ENCODE data around the gene OSBP2. TPM values are rescaled to one million over a fixed set of nuclear protein-coding genes. Genes with fewer than 3 reads are reported as not detected.
A peak's percentile ranks its signal among the peaks of the same experiment; 100 is the strongest.

Gene OSBP2
- total and polyA plus RNA-seq, 3 donors from 2014 or later, result 39.5 to 68.0 (median 45.4) TPM

- no peak overlapping the region for H3K27ac ChIP-seq
- no peaks in the 10 kb centered on the region for H3K27me3 ChIP-seq
- WGBS, 2 donors, result 82 to 87% methylated on average over 1 of the region's 1 CpG
- no peak overlapping the region for H3K4me3 ChIP-seq
- no peak for DNase-seq
- H3K36me3 ChIP-seq (ENCODE audit: low read depth, missing control alignments), result no peaks in the 10 kb centered on the region
- H3K4me1 ChIP-seq, result no peaks in the 10 kb centered on the region
- intact Hi-C loops (cut with DNase I; ENCODE audit: low total_unique reads), result no loop called here
- no peaks in the 10 kb centered on the region for H3K9me3 ChIP-seq
- no peak for TF ChIP-seq CTCF (IDR thresholded peaks at IDR 0.05)
- no peak for TF ChIP-seq POLR2A (IDR thresholded peaks at IDR 0.05)
These were observed 152.9 kb downstream of the OSBP2 start for GRCh38 chr22:30847583-30847982.

- no peaks in the 10 kb centered on the region for H3K9me3 ChIP-seq
- H3K27ac ChIP-seq, result no peak overlapping the region
- WGBS, 2 donors, result 100% methylated on average over 3 of the region's 3 CpGs
- no peak for DNase-seq
- TF ChIP-seq POLR2A (IDR thresholded peaks at IDR 0.05) (no peak), CTCF (IDR thresholded peaks at IDR 0.05) (no peak)
- H3K4me3 ChIP-seq, result no peak overlapping the region
- no peaks in the 10 kb centered on the region for H3K27me3 ChIP-seq
- no peaks in the 10 kb centered on the region for H3K4me1 ChIP-seq
- intact Hi-C loops (cut with DNase I; ENCODE audit: low total_unique reads), result no loop called here
- no peaks in the 10 kb centered on the region for H3K36me3 ChIP-seq (ENCODE audit: low read depth, missing control alignments)
These were observed 160.6 kb downstream of the OSBP2 start for GRCh38 chr22:30855266-30855665.

GRCh38 chr22:30855677-30856518 is 161.2 kb downstream of the OSBP2 start:
- TF ChIP-seq POLR2A (IDR thresholded peaks at IDR 0.05), result no peak
- TF ChIP-seq CTCF (IDR thresholded peaks at IDR 0.05), result no peak
- intact Hi-C loops (cut with DNase I; ENCODE audit: low total_unique reads), result no loop called here
- peak; percentile 0 for DNase-seq
- Histone ChIP-seq H3K9me3 (no peaks in the 10 kb centered on the region), H3K27ac (no peak overlapping the region), H3K36me3 (ENCODE audit: low read depth, missing control alignments) (no peaks in the 10 kb centered on the region), H3K27me3 (no peaks in the 10 kb centered on the region), H3K4me3 (no peak overlapping the region), H3K4me1 (no peaks in the 10 kb centered on the region)
- WGBS, 2 donors, result 87 to 90% methylated on average over 3 to 4 of the region's 4 CpGs

GRCh38 chr22:30856741-30857502 is 162.2 kb downstream of the OSBP2 start:
- Histone ChIP-seq H3K4me3 (no peak overlapping the region), H3K9me3 (no peaks in the 10 kb centered on the region), H3K36me3 (ENCODE audit: low read depth, missing control alignments) (no peaks in the 10 kb centered on the region), H3K27me3 (no peaks in the 10 kb centered on the region), H3K27ac (no peak overlapping the region), H3K4me1 (no peaks in the 10 kb centered on the region)
- intact Hi-C loops (cut with DNase I; ENCODE audit: low total_unique reads), result no loop called here
- TF ChIP-seq POLR2A (IDR thresholded peaks at IDR 0.05) (no peak), CTCF (IDR thresholded peaks at IDR 0.05) (no peak)
- WGBS, 2 donors, result 85% methylated on average over 14 of the region's 14 CpGs
- no peak for DNase-seq

All from testis (tissue), 3 donors.